GM19324 (cell line): ENCODE measurements around the gene ZC3H13.

ENCODE experiments used
- ATAC-seq: cut with Tn5 transposase; IDR thresholded peaks from one replicate; pipeline ENCODE4 v1.9.1; 2021; ENCODE audit warnings: mild to moderate bottlenecking, moderate library complexity; ENCODE audit not compliant: unreplicated experiment, low FRiP score

Gene ZC3H13

GRCh38 chr13:45909673-45910072 lies 142.9 kb downstream of the ZC3H13 start:
- no peak for ATAC-seq

GRCh38 chr13:45909089-45909488 lies 143.5 kb downstream of the ZC3H13 start:
- ATAC-seq: no peak

- ATAC-seq: no peak
These were observed 145.0 kb downstream of the ZC3H13 start for GRCh38 chr13:45907503-45907902.
